K562 (cell line): ENCODE data around the gene TARM1. TPM values are rescaled to one million over a fixed set of nuclear protein-coding genes. Genes with fewer than 3 reads are reported as not detected.

Experiments used
- ATAC-seq: fragments of 200-7000 bp; cut with Tn5 transposase; 3 replicates; pipeline ENCODE4 v1.9.1; 2020; ENCODE audit warnings: moderate library complexity
- BruUV-seq: library from RNA; stranded (reverse); fragments of 400-500 nt; replicated peaks from 2 replicates; lab custom pipeline; 2021; lab: Mats Ljungman, UMichigan
- CTCF ChIA-PET: fragments of 300-600 bp; formaldehyde crosslinking; extraction: SDS; loops from one replicate; lab custom pipeline; 2021; ENCODE audit warnings: low intra/inter-chr PET ratio; lab: Yijun Ruan, JAX
- POLR2A ChIA-PET: fragments of 300-600, 350-650 bp; sonication (Branson Sonifier 250); formaldehyde crosslinking; extraction: SDS; loops from one replicate; lab custom pipeline; 2021; ENCODE audit warnings: antibody characterized with exemption, inconsistent platforms; lab: Yijun Ruan, JAX
- DNase-seq, 4 experiments: peaks; one replicate each; pipeline versions ENCODE4 v3.0.0 to v3.0.0-alpha.2; 2011 to 2018; ENCODE audit warnings: low spot score in 3 of 4, mixed read lengths in 3 of 4; ENCODE audit errors: extremely low read depth in 1 of 4
- FAIRE-seq: peaks from 2 replicates; lab custom pipeline; 2011; peaks lifted over from hg19 to GRCh38; lab: Jason Lieb, UNC
- H2AFZ ChIP-seq: 2 replicates; pipeline ENCODE4 v1.6.0; 2011; ENCODE audit warnings: low read depth, low read length, control low read depth, inconsistent platforms
- H3K27ac ChIP-seq: fragments of 200-600 bp; 3 replicates; pipeline ENCODE4 v1.8.0; 2011; ENCODE audit warnings: low read depth, mild to moderate bottlenecking, control low read depth, inconsistent platforms, low read length, moderate library complexity, mixed read lengths; ENCODE audit errors: extremely low read depth
- H3K27me3 ChIP-seq, 2 experiments: fragments of 300-600 bp in 1 of 2; 2 replicates in 1 of 2; 3 replicates in 1 of 2; pipeline versions ENCODE4 v1.6.0 to v1.8.0; 2011; ENCODE audit warnings: inconsistent platforms in 2 of 2, low read length in 2 of 2, mild to moderate bottlenecking in 1 of 2, mixed read lengths in 1 of 2, moderate library complexity in 1 of 2; ENCODE audit not compliant: control insufficient read depth in 2 of 2, insufficient read depth in 2 of 2
- H3K36me3 ChIP-seq: fragments of 300-600 bp; 3 replicates; pipeline ENCODE4 v1.8.0; 2011; ENCODE audit warnings: mild to moderate bottlenecking, low read length, inconsistent platforms; ENCODE audit not compliant: control insufficient read depth, insufficient read depth
- H3K4me1 ChIP-seq, 2 experiments: fragments of 200-600 bp in 1 of 2; replicated peaks in 1 of 2; 2 replicates in 1 of 2; 3 replicates in 1 of 2; pipeline versions ENCODE4 v1.5.1 to v1.8.0; 2011; ENCODE audit warnings: inconsistent platforms in 2 of 2, low read length in 2 of 2, mild to moderate bottlenecking in 1 of 2, mixed read lengths in 1 of 2, moderate library complexity in 1 of 2; ENCODE audit not compliant: control insufficient read depth in 2 of 2, insufficient read depth in 2 of 2
- H3K4me2 ChIP-seq: 2 replicates; pipeline ENCODE4 v1.6.1; 2011; ENCODE audit warnings: low read length, control low read depth, inconsistent platforms, mixed read lengths; ENCODE audit not compliant: insufficient read depth
- H3K4me3 ChIP-seq: fragments of 200-600 bp; sonication (generic), shearing (Covaris generic); 2 replicates; pipeline ENCODE4 v1.5.1; 2016; ENCODE audit warnings: control low read depth, inconsistent platforms
- H3K79me2 ChIP-seq: fragments of 200-600 bp; 3 replicates; pipeline ENCODE4 v1.8.0; 2011; ENCODE audit warnings: low read length, inconsistent platforms; ENCODE audit not compliant: control insufficient read depth, insufficient read depth
- H3K9ac ChIP-seq, 2 experiments: 2 replicates each; pipeline versions ENCODE4 v1.6.0 to v1.6.1; 2011; ENCODE audit warnings: low read depth in 2 of 2, low read length in 2 of 2, control low read depth in 1 of 2, inconsistent platforms in 1 of 2, mild to moderate bottlenecking in 1 of 2, mixed read lengths in 1 of 2; ENCODE audit not compliant: insufficient read depth in 1 of 2
- H3K9me1 ChIP-seq: one replicate; pipeline ENCODE4 v1.6.0; 2011; ENCODE audit warnings: inconsistent platforms, mild to moderate bottlenecking, low read length, moderate library complexity; ENCODE audit not compliant: control insufficient read depth, insufficient read depth
- H3K9me3 ChIP-seq: replicated peaks from 2 replicates; pipeline ENCODE4 v1.5.1; 2011; ENCODE audit warnings: low read depth, low read length, inconsistent platforms; ENCODE audit not compliant: control insufficient read depth, insufficient read depth
- H4K20me1 ChIP-seq: replicated peaks from 2 replicates; pipeline ENCODE4 v1.6.1; 2011; ENCODE audit warnings: low read length, inconsistent platforms, mixed read lengths; ENCODE audit not compliant: control insufficient read depth, insufficient read depth
- RAD21 ChIP-seq, 2 experiments: fragments of 250-450 bp in 1 of 2; fragments of 450-650 bp in 1 of 2; sonication (Bioruptor Pico) in 1 of 2; formaldehyde crosslinking in 1 of 2; IDR thresholded peaks in 1 of 2; conservative IDR thresholded peaks in 1 of 2; 2 replicates each; pipeline versions ENCODE4 v1.4.0 to v1.8.0; 2020 to 2022; ENCODE audit warnings: mild to moderate bottlenecking in 2 of 2, moderate library complexity in 1 of 2
- SMC3 ChIP-seq: conservative IDR thresholded peaks from 2 replicates; pipeline ENCODE4 v1.6.1; 2011; ENCODE audit warnings: low read depth, low read length, improper control_type of control experiment; ENCODE audit not compliant: insufficient read depth
- TEAD4 ChIP-seq, 2 experiments: sonication (generic) in 1 of 2; formaldehyde crosslinking in 1 of 2; IDR thresholded peaks; 2 replicates each; pipeline versions ENCODE4 v1.6.1 to v1.8.0; 2012 to 2022; ENCODE audit warnings: borderline replicate concordance in 1 of 2, inconsistent platforms in 1 of 2, low read length in 1 of 2, mild to moderate bottlenecking in 1 of 2, missing genetic modification reagents in 1 of 2
- WGBS: fragments of 100-300 bp; shearing (Covaris generic); methylation state at CpG from one replicate; pipeline ENCODE4 v1.1.6; 2016; ENCODE audit warnings: low coverage, mixed read lengths; ENCODE audit not compliant: insufficient coverage; ENCODE audit errors: missing lambda C conversion rate; 5-methylcytosine and 5-hydroxymethylcytosine counted together
- in situ Hi-C: fragments of 300-500 bp; cut with MboI; formaldehyde crosslinking; loops from 4 replicates; pipeline ENCODE4 v1.15.0; 2018; ENCODE audit warnings: inconsistent platforms, mixed read lengths
- intact Hi-C: fragments of 100-400 bp; cut with micrococcal nuclease; formaldehyde crosslinking; loops from 2 replicates; pipeline ENCODE4 v1.14.2; 2022
- polyA plus RNA-seq, 8 experiments: library from polyadenylated mRNA; depleted of rRNA in 4 of 8; stranded (reverse) in 5 of 8; unstranded in 3 of 8; fragments of >200 nt; fragmentation: Nextera tagmentation in 2 of 8; fragmentation: Illumina TruSeq in 1 of 8; extraction: Ambion mirVana in 2 of 8; extraction: Trizol in 1 of 8; gene quantifications; 2 replicates each; pipeline versions ENCODE4 v1.2.1 to v1.2.3, GENCODE V29; 2011 to 2014; ENCODE audit warnings: inconsistent platforms in 1 of 8, missing spikeins in 1 of 8
- total RNA-seq, 7 experiments: library from RNA; depleted of rRNA in 6 of 7; stranded (reverse); fragments of >200 nt in 6 of 7; fragmentation: Illumina TruSeq in 2 of 7; extraction: Trizol in 2 of 7; gene quantifications; 2 replicates each; pipeline versions ENCODE4 v1.2.1 to v1.2.3, GENCODE V29; 2011 to 2021; ENCODE audit warnings: low replicate concordance in 1 of 7
- TF ChIP-seq, protein P1 (sequence below): fragments of 250-450 bp; sonication (Bioruptor Pico); IDR thresholded peaks from 2 replicates; pipeline ENCODE4 v1.4.0; 2020; ENCODE audit warnings: mild to moderate bottlenecking, moderate library complexity
- TF ChIP-seq, protein P2 (sequence below), 3 experiments: IDR thresholded peaks in 2 of 3; conservative IDR thresholded peaks in 1 of 3; 2 replicates each; pipeline ENCODE4 v1.5.1; 2011 to 2012; ENCODE audit warnings: low read length in 3 of 3, mild to moderate bottlenecking in 3 of 3, control low read depth in 2 of 3, improper control_type of control experiment in 1 of 3, inconsistent platforms in 1 of 3, low read depth in 1 of 3, mixed read lengths in 1 of 3, moderate library complexity in 1 of 3; ENCODE audit not compliant: insufficient read depth in 2 of 3

TARM1 gene
- total and polyA plus RNA-seq, 9 of the 15 experiments (the other 6 are each of a cell fraction or from before 2014, with no cell fraction given) = not detected

DNA sequence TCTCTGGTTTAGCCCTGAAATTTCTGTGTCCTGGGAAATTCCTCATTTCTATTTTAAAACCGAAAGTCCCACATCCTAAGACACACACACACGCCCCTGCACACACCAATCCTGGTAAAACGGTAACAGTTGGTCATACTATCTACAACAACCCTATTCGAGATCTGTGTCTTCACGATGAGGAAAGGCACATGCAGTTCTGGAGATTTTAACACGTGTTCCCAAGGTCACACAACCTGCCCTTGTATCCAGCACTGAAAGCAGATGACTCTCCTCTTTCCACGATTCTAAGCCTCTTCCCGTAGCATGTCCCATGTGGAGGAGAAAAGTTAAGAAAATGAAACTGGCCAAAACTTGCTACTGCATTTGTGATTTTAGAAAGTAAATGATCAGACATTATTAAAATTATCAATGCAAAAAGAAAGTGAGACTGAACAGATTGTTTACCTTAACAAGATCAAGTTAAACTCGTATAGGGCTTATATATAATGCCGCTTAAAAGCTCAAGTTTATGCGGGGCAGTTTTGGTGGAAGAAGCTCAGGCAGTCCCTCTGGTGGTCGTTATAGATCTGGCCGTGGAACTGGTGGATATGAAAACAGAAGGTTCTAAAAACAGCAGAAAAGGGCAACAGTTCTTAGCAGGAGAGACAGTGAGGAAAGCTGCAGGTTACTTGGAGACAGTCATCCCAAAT lies 50.1 kb downstream of the TARM1 start:
- ATAC-seq (peak; percentile 66), DNase-seq (peak; percentile 10 to 40 (median 14)), FAIRE-seq (peak; percentile 35)
- no TSS peak for BruUV-seq
- intact Hi-C loops (loop anchor here (5.0 kb wide), 1 partner anchor 239 kb away; no protein-coding TSS in a partner anchor), in situ Hi-C loops (no loop called here)
- 0 out of 2 replicates have a peak overlapping the region, but pooled peaks have one; percentile 39 for H2AFZ ChIP-seq
- peaks cover 3% of the 10 kb centered on the region in 2 experiments; a peak in 1 of 5 replicates for H3K4me1 ChIP-seq
- 3% methylated on average over 13 of the region's 13 CpGs for WGBS
- TF ChIP-seq, protein P1, sequence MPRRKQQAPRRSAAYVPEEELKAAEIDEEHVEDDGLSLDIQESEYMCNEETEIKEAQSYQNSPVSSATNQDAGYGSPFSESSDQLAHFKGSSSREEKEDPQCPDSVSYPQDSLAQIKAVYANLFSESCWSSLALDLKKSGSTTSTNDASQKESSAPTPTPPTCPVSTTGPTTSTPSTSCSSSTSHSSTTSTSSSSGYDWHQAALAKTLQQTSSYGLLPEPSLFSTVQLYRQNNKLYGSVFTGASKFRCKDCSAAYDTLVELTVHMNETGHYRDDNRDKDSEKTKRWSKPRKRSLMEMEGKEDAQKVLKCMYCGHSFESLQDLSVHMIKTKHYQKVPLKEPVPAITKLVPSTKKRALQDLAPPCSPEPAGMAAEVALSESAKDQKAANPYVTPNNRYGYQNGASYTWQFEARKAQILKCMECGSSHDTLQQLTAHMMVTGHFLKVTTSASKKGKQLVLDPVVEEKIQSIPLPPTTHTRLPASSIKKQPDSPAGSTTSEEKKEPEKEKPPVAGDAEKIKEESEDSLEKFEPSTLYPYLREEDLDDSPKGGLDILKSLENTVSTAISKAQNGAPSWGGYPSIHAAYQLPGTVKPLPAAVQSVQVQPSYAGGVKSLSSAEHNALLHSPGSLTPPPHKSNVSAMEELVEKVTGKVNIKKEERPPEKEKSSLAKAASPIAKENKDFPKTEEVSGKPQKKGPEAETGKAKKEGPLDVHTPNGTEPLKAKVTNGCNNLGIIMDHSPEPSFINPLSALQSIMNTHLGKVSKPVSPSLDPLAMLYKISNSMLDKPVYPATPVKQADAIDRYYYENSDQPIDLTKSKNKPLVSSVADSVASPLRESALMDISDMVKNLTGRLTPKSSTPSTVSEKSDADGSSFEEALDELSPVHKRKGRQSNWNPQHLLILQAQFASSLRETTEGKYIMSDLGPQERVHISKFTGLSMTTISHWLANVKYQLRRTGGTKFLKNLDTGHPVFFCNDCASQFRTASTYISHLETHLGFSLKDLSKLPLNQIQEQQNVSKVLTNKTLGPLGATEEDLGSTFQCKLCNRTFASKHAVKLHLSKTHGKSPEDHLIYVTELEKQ (CRISPR knock-in tag) = no peak
- TF ChIP-seq, protein P2, sequence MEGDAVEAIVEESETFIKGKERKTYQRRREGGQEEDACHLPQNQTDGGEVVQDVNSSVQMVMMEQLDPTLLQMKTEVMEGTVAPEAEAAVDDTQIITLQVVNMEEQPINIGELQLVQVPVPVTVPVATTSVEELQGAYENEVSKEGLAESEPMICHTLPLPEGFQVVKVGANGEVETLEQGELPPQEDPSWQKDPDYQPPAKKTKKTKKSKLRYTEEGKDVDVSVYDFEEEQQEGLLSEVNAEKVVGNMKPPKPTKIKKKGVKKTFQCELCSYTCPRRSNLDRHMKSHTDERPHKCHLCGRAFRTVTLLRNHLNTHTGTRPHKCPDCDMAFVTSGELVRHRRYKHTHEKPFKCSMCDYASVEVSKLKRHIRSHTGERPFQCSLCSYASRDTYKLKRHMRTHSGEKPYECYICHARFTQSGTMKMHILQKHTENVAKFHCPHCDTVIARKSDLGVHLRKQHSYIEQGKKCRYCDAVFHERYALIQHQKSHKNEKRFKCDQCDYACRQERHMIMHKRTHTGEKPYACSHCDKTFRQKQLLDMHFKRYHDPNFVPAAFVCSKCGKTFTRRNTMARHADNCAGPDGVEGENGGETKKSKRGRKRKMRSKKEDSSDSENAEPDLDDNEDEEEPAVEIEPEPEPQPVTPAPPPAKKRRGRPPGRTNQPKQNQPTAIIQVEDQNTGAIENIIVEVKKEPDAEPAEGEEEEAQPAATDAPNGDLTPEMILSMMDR (IDR thresholded peaks at IDR 0.05 in 2 of 3, conservative IDR thresholded peaks at IDR 0.05 in 1 of 3; ENCODE audit: insufficient read depth in 2 of 3, low read depth in 1 of 3, low read length in 3 of 3) = peak; percentile 46 to 63 (median 59); a peak in 4 of 6 replicates
- TF ChIP-seq SMC3 (peak; percentile 37; the same call in 1 of the 2 replicates), RAD21 (CRISPR knock-in tag; conservative IDR thresholded peaks at IDR 0.05 in 1 of 2, IDR thresholded peaks at IDR 0.05 in 1 of 2) (peak; percentile 7 to 49; a peak in 2 of 4 replicates), TEAD4 (IDR thresholded peaks at IDR 0.05; ENCODE audit: low read length) (no peak), TEAD4 (CRISPR knock-in tag; IDR thresholded peaks at IDR 0.05; ENCODE audit: borderline replicate concordance) (no peak)
- H3K79me2 ChIP-seq = no peaks in the 10 kb centered on the region
- no peaks in the 10 kb centered on the region for H3K36me3 ChIP-seq
- H3K27ac ChIP-seq = no peak overlapping the region
- ChIA-PET POLR2A (interaction anchor here (0.7 kb wide), 1 partner anchor 203 kb away, joined by 3 read pairs; no protein-coding TSS in a partner anchor), CTCF (interaction anchor here (0.6 to 2.9 kb wide), 2 partner anchors 189 to 236 kb away, joined by 4 to 18 read pairs; no protein-coding TSS in a partner anchor)
- H3K9me1 ChIP-seq = no peaks in the 10 kb centered on the region
- H3K4me2 ChIP-seq = 0 out of 2 replicates have a peak overlapping the region, but pooled peaks have one; percentile 29
- no peak overlapping the region for H3K4me3 ChIP-seq
- no peaks in the 10 kb centered on the region for H4K20me1 ChIP-seq
- no peak overlapping the region for H3K9ac ChIP-seq
- H3K27me3 ChIP-seq = no peaks in the 10 kb centered on the region; a peak in 1 of 5 replicates
- no peaks in the 10 kb centered on the region for H3K9me3 ChIP-seq
